ENCODE measurements around the gene PDPR.
A peak's percentile ranks its signal among the peaks of the same experiment; 100 is the strongest.
"Not testable (repeated sequence)": the region's sequence is repeated elsewhere in the genome, so short reads cannot be mapped to it uniquely, and the experiment has no call there.

PDPR gene

DNA sequence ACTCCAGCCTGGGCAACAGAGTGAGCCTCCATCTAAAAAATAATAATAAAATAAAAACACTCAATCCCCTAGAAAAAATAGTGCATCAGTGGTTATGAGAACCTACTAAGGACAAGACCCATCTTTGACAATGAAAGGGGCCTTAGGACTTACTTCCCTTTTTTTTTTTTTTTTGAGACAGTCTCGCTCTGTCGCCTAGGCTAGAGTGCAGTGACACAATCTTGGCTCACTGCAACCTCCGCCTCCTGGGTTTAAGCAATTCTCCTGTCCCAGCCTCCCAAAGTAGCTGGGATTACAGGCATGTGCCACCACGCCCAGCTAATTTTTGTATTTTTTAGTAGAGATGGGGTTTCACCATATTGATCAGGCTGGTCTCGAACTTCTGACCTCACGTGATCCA is 2.0 kb upstream of the PDPR start:
- not testable (repeated sequence) for DNase-seq (ENCODE audit: low spot score); H3K27ac Mint-ChIP-seq; H3K4me3 Mint-ChIP-seq; H3K36me3 Mint-ChIP-seq (ENCODE audit: low read depth); H3K9me3 Mint-ChIP-seq; H3K27me3 Mint-ChIP-seq (ENCODE audit: low read depth); H3K4me1 Mint-ChIP-seq (ENCODE audit: low read depth)

DNA sequence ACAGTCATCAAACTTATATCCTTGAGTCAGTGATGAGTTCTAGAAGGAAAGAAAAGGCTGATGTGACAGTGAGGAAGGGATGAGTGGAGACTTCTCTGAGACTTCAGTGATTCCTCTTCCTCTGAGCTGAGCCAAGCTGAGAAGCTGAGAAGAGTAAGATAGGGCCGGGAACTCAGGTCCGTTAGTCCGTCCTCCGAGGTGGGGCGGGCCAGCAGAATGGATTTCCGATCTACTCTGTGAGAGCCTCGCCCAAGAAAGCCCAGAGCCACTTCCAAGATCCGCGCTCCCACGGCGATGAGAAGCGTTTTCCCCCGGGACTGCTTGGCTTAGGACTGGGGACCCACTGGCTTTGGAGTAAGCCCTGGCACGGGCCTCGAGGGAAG is 542 bp upstream of the PDPR start:
- not testable (repeated sequence) for H3K27me3 Mint-ChIP-seq (ENCODE audit: low read depth); DNase-seq (ENCODE audit: low spot score); H3K9me3 Mint-ChIP-seq; H3K36me3 Mint-ChIP-seq (ENCODE audit: low read depth)
- peaks cover 13% of the 10 kb centered on the region for H3K4me1 Mint-ChIP-seq (ENCODE audit: low read depth)
- H3K27ac Mint-ChIP-seq: peak overlapping the region; percentile 63
- H3K4me3 Mint-ChIP-seq: peak overlapping the region; percentile 93

DNA sequence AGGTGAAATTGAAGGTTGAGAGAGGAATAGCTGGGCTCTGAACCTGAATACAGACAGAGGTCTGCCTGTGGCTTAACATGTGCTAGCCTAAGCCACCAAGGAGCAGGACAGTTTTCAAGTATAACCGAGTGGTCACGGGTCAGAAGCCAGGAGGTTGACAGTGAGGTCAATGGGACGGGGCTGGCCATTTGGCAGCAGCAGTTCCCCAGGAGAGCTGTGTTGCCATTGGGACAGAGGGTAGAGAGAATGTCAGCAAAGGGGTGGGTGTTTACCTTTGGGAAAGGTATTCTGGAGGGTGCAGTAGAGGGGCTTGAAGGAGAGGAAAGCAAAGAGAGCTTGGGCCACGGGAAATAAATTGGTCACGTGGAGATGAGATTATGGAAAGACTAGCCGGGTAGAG is 4.2 kb downstream of the PDPR start:
- not testable (repeated sequence) for H3K9me3 Mint-ChIP-seq; H3K4me3 Mint-ChIP-seq; DNase-seq (ENCODE audit: low spot score); H3K27ac Mint-ChIP-seq; H3K27me3 Mint-ChIP-seq (ENCODE audit: low read depth)
- Mint-ChIP-seq H3K4me1 (ENCODE audit: low read depth) (peaks cover 14% of the 10 kb centered on the region), H3K36me3 (ENCODE audit: low read depth) (peaks cover 22% of the 10 kb centered on the region)

DNA sequence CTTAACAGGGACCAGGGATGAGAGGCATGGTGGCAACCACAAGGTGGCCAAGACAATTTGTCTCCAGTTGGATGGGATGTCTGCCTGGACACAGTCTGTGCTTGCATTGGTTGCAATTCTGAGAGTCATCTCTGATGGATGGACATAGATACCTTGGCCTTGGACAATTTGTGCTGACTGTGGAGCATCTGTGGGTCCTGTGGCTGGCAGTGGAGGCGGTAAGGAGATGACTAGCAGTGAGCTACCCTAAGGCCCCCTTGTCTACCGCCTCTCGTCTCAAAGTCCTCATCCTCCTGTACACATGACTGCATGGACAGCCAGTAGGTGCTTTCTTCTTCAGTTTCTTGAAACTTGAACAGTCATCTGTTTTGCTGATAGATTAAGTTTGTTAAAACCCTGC is 4.6 kb downstream of the PDPR start:
- H3K27ac Mint-ChIP-seq; DNase-seq (ENCODE audit: low spot score); H3K27me3 Mint-ChIP-seq (ENCODE audit: low read depth); H3K9me3 Mint-ChIP-seq; H3K4me3 Mint-ChIP-seq: not testable (repeated sequence)
- H3K4me1 Mint-ChIP-seq (ENCODE audit: low read depth): peaks cover 14% of the 10 kb centered on the region
- peaks cover 27% of the 10 kb centered on the region for H3K36me3 Mint-ChIP-seq (ENCODE audit: low read depth)

DNA sequence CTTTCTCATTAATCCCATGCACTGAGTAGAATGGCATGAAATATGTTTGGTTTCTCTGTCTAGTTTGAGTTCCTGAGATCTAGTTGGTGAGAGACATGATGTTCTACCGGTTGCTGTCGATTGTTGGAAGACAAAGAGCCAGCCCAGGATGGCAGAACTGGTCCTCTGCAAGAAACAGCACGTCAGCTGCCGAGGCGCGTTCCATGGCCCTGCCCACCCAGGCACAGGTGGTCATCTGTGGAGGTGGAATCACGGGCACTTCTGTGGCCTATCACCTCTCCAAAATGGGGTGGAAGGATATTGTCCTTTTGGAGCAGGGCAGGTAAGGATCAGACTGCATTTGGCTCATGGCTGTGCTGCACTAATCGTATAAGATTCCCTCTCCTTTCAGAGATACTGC is 6.3 kb downstream of the PDPR start:
- H3K9me3 Mint-ChIP-seq; H3K27ac Mint-ChIP-seq; H3K27me3 Mint-ChIP-seq (ENCODE audit: low read depth); H3K4me3 Mint-ChIP-seq; DNase-seq (ENCODE audit: low spot score): not testable (repeated sequence)
- peaks cover 29% of the 10 kb centered on the region for H3K36me3 Mint-ChIP-seq (ENCODE audit: low read depth)
- H3K4me1 Mint-ChIP-seq (ENCODE audit: low read depth): peaks cover 12% of the 10 kb centered on the region

DNA sequence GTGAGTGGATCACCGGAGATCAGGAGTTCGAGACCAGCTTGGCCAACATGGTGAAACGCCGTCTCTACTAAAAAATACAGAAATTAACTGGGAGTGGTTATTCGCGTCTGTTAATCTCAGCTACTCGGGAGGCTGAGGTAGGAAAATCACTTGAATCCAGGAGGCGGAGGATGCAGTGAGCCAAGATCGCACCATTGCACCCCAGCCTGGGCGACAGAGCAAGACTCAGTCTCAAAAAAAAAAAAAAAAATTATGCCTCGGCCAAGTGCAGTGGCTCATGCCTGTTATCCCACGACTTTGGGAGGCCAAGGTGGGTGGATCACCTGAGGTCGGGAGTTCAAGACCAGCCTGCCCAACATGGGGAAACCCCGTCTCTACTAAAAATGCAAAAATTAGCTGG is 9.7 kb downstream of the PDPR start:
- peaks cover 47% of the 10 kb centered on the region for H3K36me3 Mint-ChIP-seq (ENCODE audit: low read depth)
- H3K4me1 Mint-ChIP-seq (ENCODE audit: low read depth); H3K9me3 Mint-ChIP-seq; DNase-seq (ENCODE audit: low spot score); H3K27ac Mint-ChIP-seq; H3K4me3 Mint-ChIP-seq; H3K27me3 Mint-ChIP-seq (ENCODE audit: low read depth): not testable (repeated sequence)

DNA sequence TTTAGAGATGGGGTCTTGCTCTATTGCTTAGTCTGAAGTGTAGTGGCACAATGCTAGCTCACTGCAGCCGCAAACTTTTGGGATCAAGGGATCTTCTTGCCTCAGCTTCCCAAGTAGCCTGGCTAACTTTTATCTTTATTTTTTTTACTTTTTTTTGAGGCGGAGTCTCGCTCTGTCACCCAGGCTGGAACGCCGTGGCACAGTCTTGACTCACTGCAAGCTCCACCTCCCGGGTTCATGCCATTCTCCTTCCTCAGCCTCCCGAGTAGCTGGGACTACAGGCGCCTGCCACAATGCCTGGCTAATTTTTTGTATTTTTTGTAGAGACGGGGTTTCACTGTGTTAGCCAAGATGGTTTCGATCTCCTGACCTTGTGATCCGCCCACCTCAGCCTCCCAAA is 12.1 kb downstream of the PDPR start:
- H3K36me3 Mint-ChIP-seq (ENCODE audit: low read depth): peaks cover 57% of the 10 kb centered on the region
- not testable (repeated sequence) for H3K27me3 Mint-ChIP-seq (ENCODE audit: low read depth)

DNA sequence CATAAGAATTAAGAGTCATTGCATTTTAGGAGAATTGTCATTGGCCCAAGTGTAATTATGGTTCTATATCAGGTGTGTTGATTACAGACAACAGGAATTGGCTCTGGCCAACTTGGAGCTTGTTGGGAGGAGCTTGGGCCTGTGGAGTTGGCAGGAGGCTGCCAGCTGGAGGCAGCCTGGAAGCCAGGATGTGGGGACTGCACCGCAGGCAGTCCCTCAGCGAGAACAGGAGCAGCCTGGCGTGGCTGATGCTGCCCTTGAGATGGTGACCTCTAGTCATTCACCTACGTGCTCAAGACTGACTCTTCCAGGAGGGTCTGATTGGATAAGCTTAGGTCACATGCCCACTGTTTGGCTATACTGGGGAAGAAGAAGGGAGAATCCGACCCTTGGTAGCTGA is 13.6 kb downstream of the PDPR start:
- not testable (repeated sequence) for H3K27me3 Mint-ChIP-seq (ENCODE audit: low read depth); H3K4me3 Mint-ChIP-seq; H3K9me3 Mint-ChIP-seq; H3K27ac Mint-ChIP-seq; DNase-seq (ENCODE audit: low spot score); H3K4me1 Mint-ChIP-seq (ENCODE audit: low read depth)
- H3K36me3 Mint-ChIP-seq (ENCODE audit: low read depth): peaks cover 57% of the 10 kb centered on the region

More for the DNA sequence above, 12.1 kb downstream of the PDPR start:
- not testable (repeated sequence) for H3K4me3 Mint-ChIP-seq; H3K4me1 Mint-ChIP-seq (ENCODE audit: low read depth); H3K9me3 Mint-ChIP-seq; DNase-seq (ENCODE audit: low spot score); H3K27ac Mint-ChIP-seq

DNA sequence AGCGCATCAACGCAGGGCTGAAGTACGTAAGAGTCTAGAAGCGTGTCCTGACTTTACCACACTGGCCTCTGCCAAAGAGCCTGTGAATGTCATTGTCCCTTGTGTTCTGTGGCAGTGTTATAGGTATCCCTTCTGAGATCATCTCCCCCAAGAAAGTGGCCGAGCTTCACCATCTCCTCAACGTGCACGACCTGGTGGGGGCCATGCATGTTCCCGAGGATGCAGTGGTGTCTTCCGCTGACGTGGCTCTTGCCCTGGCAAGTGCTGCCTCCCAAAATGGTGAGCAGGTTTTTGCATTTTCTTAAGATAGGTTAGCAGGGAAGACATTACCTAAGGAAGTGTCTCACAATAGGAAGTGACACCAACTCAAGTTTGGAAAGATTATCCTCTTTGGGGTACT is 14.7 kb downstream of the PDPR start:
- H3K4me1 Mint-ChIP-seq (ENCODE audit: low read depth); H3K27ac Mint-ChIP-seq; H3K9me3 Mint-ChIP-seq; DNase-seq (ENCODE audit: low spot score); H3K4me3 Mint-ChIP-seq; H3K27me3 Mint-ChIP-seq (ENCODE audit: low read depth): not testable (repeated sequence)
- H3K36me3 Mint-ChIP-seq (ENCODE audit: low read depth): peaks cover 55% of the 10 kb centered on the region

DNA sequence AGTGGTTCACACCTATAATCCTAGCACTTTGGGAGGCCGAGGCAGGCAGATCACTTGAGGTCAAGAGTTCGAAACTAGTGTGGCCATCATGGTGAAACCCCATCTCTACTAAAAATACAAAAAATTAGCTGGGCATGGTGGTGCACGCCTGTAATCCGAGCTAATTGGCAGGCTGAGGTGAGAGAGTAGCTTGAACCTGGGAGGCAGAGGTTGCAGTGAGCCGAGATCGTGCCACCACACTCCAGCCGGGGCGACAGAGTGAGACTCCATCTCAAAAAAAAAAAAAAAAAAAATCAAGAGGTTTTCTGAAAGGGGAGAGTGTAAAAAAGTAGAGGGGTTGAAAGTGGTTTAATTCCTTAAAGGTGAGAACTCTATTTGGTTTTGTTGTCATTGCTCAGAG is 21.7 kb downstream of the PDPR start:
- H3K4me3 Mint-ChIP-seq; H3K9me3 Mint-ChIP-seq; H3K4me1 Mint-ChIP-seq (ENCODE audit: low read depth); H3K27me3 Mint-ChIP-seq (ENCODE audit: low read depth); H3K27ac Mint-ChIP-seq; DNase-seq (ENCODE audit: low spot score): not testable (repeated sequence)
- H3K36me3 Mint-ChIP-seq (ENCODE audit: low read depth): peaks cover 55% of the 10 kb centered on the region

DNA sequence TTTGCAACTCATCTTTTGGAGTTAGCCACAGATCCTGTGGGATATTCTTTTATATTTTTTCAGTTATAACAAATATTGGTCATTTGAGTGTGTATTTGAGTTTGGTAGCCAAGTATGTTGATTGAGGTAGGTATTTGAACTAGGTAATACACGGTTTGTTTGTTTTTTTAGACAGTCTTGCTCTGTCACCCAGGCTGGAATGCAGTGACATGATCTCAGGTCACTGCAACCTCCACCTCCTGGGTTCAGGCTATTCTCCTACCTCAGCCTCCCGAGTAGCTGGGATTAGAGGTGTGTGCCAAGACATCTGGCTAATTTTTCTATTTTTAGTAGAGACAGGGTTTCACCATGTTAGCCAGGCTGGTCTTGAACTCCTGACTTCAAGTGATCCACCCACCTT is 22.5 kb downstream of the PDPR start:
- H3K9me3 Mint-ChIP-seq; H3K4me1 Mint-ChIP-seq (ENCODE audit: low read depth); H3K4me3 Mint-ChIP-seq; H3K27me3 Mint-ChIP-seq (ENCODE audit: low read depth); H3K27ac Mint-ChIP-seq; DNase-seq (ENCODE audit: low spot score): not testable (repeated sequence)
- H3K36me3 Mint-ChIP-seq (ENCODE audit: low read depth): peaks cover 55% of the 10 kb centered on the region

DNA sequence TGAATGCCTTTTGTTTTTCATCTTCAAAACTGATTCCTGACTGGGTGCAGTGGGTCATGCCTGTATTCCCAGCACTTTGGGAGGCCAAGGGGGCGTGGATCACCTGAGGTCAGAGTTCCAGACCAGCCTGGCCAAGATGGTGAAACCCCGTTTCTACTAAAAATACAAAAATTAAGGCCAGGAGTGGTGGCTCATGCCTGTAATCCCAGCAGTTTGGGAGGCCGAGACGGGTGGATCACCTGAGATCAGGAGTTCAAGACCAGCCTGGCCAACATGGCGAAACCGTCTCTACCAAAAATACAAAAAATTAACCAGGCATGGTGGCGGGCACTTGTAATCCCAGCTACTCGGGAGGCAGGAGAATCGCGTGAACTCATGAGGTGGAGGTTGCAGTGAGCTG is 28.6 kb downstream of the PDPR start:
- not testable (repeated sequence) for H3K27ac Mint-ChIP-seq; H3K4me3 Mint-ChIP-seq; H3K27me3 Mint-ChIP-seq (ENCODE audit: low read depth); DNase-seq (ENCODE audit: low spot score); H3K4me1 Mint-ChIP-seq (ENCODE audit: low read depth); H3K9me3 Mint-ChIP-seq
- H3K36me3 Mint-ChIP-seq (ENCODE audit: low read depth): peaks cover 41% of the 10 kb centered on the region

DNA sequence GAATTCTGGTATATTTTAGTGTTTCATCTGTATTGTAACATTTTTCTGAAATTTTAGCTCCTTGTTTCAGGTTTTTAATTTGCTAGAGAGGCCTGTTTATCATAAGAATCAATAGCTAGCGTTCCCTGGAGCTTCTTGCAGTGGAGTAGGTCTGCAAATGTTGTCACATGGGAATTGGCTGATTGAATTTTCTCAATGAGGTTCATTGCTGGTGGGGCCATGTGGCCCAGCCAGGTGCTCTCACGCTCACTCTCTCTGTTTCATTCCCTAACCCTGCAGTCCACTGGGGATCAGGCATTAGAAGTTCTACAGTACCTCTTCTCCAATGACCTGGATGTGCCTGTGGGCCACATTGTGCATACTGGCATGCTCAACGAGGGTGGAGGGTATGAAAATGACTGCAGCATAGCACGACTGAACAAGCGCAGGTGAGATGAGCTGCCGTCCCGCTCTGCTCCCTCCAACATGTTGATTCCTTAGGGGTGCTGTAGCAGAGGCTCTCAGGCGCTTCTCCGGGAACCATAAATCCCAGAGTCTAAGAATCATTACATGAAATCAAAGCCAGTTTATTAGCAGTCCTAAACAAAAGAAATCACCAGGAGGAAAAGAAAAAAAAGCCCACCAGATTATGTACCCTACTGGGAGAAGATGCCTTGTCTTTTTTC is 29.2 kb downstream of the PDPR start:
- not testable (repeated sequence) for H3K27ac Mint-ChIP-seq; H3K27me3 Mint-ChIP-seq (ENCODE audit: low read depth); H3K9me3 Mint-ChIP-seq; H3K4me3 Mint-ChIP-seq; DNase-seq (ENCODE audit: low spot score); H3K4me1 Mint-ChIP-seq (ENCODE audit: low read depth)
- H3K36me3 Mint-ChIP-seq (ENCODE audit: low read depth): peaks cover 38% of the 10 kb centered on the region

DNA sequence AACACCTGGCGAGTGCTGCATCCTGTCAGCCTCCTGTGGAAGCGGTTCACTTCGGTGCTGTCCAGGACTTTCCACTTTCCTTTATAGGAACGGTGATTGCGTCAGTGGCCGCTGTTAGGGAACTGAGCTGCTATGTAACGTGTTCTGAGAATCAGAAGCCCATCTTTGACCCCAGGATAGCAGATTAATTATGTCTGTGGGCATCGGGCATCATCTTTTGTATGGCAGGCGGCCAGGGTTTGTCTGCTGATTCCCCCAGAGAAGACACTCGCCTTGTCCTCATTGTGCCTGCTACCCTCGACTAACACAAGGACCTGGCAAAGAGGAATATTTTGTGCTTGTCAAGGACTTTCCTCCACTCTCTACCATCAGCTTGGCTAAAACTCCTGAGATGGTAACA is 33.7 kb downstream of the PDPR start:
- H3K27ac Mint-ChIP-seq; H3K9me3 Mint-ChIP-seq; DNase-seq (ENCODE audit: low spot score); H3K4me3 Mint-ChIP-seq; H3K4me1 Mint-ChIP-seq (ENCODE audit: low read depth); H3K27me3 Mint-ChIP-seq (ENCODE audit: low read depth): not testable (repeated sequence)
- peaks cover 44% of the 10 kb centered on the region for H3K36me3 Mint-ChIP-seq (ENCODE audit: low read depth)

DNA sequence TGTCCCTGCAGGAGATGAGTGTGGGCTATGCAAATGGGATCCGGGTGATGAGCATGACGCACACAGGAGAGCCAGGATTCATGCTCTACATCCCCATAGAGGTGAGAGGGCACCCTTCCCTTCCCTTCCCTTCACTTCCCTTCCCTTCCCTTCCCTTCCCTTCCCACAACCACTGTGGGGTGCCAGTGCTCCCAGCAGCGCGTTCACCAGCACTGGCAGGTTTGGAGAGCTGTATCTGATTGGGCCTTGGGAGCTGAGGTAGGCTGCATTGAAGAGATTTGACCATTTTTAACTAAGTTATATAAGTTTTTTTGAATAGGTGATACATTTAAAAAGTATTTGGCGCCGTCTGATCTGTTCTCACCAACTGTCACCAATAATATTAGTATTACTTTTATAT is 34.3 kb downstream of the PDPR start:
- DNase-seq (ENCODE audit: low spot score); H3K4me1 Mint-ChIP-seq (ENCODE audit: low read depth); H3K27ac Mint-ChIP-seq; H3K9me3 Mint-ChIP-seq; H3K27me3 Mint-ChIP-seq (ENCODE audit: low read depth); H3K4me3 Mint-ChIP-seq: not testable (repeated sequence)
- H3K36me3 Mint-ChIP-seq (ENCODE audit: low read depth): peaks cover 43% of the 10 kb centered on the region

Data from T-helper 2 cell treated with Interferon-gamma antibody and Interleukin-4, amounts not matched to agents 5 μg/mL and 100 μg/mL, for 36 hours (primary cell).